Measurements from ENCODE around the gene R3HCC1L.
"Not testable (repeated sequence)": the region's sequence is repeated elsewhere in the genome, so short reads cannot be mapped to it uniquely, and the experiment has no call there.

Gene R3HCC1L

DNA sequence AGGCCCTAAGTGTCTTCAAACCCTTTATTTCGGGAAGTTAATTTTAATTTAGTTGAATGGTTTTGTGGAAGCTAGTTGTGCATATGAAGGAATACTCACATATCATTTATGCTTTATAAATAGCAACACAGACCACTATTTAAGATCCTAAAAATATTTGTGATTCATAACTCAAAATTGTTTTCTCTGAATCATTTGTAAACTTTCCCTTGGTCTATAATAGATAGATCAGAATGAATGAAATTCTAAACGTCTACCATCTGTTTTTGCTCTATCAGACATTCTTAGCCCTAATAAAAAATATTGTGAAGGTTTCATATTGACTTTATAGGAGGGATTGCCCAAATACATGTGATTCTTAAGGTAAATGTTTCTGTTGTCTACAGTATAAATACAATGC, 90.1 kb downstream of the R3HCC1L start:
- TF ChIP-seq SNAI2 (CRISPR knock-in tag; IDR thresholded peaks at IDR 0.05): no peak
- no peak for TF ChIP-seq ZC3H10 (CRISPR knock-in tag; IDR thresholded peaks at IDR 0.05)
- no peak for TF ChIP-seq CSDC2 (CRISPR knock-in tag; IDR thresholded peaks at IDR 0.05)
- no peak for TF ChIP-seq ZFP30 (CRISPR knock-in tag; IDR thresholded peaks at IDR 0.05)
- ATAC-seq: peak; percentile 89

DNA sequence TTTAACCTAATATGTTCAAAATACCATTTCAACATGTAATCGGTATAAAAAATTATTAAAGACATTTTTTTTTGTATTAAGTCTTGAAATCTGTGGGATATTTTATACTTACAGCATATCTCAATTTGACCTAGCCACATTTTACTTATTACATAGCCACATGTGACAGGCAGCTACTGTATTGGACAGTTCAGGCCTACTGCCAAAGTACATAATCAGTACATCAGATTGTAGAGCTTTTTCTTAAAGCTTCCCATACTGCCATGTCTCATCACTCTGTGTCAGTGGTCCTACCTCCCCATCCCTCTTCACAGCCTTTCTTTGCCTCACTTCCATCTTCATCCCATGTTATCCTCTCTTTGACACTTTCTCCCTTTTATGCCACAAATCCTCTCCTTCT, 90.5 kb downstream of the R3HCC1L start:
- TF ChIP-seq, protein P1, sequence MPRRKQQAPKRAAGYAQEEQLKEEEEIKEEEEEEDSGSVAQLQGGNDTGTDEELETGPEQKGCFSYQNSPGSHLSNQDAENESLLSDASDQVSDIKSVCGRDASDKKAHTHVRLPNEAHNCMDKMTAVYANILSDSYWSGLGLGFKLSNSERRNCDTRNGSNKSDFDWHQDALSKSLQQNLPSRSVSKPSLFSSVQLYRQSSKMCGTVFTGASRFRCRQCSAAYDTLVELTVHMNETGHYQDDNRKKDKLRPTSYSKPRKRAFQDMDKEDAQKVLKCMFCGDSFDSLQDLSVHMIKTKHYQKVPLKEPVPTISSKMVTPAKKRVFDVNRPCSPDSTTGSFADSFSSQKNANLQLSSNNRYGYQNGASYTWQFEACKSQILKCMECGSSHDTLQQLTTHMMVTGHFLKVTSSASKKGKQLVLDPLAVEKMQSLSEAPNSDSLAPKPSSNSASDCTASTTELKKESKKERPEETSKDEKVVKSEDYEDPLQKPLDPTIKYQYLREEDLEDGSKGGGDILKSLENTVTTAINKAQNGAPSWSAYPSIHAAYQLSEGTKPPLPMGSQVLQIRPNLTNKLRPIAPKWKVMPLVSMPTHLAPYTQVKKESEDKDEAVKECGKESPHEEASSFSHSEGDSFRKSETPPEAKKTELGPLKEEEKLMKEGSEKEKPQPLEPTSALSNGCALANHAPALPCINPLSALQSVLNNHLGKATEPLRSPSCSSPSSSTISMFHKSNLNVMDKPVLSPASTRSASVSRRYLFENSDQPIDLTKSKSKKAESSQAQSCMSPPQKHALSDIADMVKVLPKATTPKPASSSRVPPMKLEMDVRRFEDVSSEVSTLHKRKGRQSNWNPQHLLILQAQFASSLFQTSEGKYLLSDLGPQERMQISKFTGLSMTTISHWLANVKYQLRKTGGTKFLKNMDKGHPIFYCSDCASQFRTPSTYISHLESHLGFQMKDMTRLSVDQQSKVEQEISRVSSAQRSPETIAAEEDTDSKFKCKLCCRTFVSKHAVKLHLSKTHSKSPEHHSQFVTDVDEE (CRISPR knock-in tag; IDR thresholded peaks at IDR 0.05): no peak
- TF ChIP-seq ARNTL (CRISPR knock-in tag; IDR thresholded peaks at IDR 0.05; ENCODE audit: borderline replicate concordance, low read depth) (no peak), ESRRG (CRISPR knock-in tag; IDR thresholded peaks at IDR 0.05) (no peak), ZC3H10 (CRISPR knock-in tag; IDR thresholded peaks at IDR 0.05) (no peak), OSR1 (CRISPR knock-in tag; IDR thresholded peaks at IDR 0.05) (no peak), RARB (CRISPR knock-in tag; IDR thresholded peaks at IDR 0.05) (no peak), TOX (CRISPR knock-in tag; IDR thresholded peaks at IDR 0.05; ENCODE audit: borderline replicate concordance) (no peak), GLIS3 (CRISPR knock-in tag; IDR thresholded peaks at IDR 0.05) (no peak), ZFP3 (CRISPR knock-in tag; IDR thresholded peaks at IDR 0.05) (no peak)
- ATAC-seq: peak; percentile 64

DNA sequence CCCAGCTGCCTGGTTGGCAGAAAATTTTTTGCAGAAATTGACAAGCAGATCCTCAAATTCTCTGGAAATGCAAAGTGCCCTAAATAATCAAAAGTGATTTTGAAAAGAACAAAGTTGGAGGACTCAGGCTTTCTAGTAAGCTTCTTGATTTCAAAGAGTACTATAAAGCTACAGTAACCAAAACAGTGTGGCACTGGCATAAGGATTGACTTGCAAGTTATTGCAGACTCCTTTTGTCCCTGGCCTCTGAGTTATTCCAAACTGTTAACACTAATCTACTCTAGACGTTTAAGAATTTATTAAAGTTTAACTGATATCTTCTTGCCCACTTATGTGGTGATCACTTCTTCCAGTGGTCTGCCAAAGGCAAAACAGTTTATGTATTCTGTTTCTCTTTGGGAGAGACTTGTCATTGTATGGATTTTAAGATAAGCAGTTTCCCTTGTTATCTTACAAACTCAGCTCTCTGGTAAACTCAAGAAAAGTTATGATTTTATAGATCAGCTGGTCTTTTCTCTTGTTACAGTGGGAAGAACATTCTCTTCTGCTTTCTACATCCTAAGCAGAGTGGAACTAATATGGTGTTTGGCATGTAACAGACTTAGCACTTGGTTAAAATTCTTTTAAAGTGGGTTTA, 92.2 kb downstream of the R3HCC1L start:
- no peak for ATAC-seq

DNA sequence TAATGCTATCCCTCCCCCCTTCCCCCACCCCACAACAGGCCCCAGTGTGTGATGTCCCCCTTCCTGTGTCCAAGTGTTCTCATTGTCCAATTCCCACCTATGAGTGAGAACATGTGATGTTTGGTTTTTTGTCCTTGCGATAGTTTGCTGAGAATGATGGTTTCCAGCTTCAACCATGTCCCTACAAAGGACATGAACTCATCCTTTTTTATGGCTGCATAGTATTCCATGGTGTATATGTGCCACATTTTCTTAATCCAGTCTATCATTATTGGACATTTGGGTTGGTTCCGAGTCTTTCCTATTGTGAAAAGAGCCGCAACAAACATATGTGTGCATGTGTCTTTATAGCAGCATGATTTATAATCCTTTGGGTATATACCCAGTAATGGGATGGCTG, 93.3 kb downstream of the R3HCC1L start:
- not testable (repeated sequence) for ATAC-seq

More for the DNA sequence above, 92.2 kb downstream of the R3HCC1L start:
- TF ChIP-seq BACH2 (CRISPR knock-in tag; IDR thresholded peaks at IDR 0.05; ENCODE audit: borderline replicate concordance): no peak
- no peak for TF ChIP-seq ZFP30 (CRISPR knock-in tag; IDR thresholded peaks at IDR 0.05)
- TF ChIP-seq, protein P2, sequence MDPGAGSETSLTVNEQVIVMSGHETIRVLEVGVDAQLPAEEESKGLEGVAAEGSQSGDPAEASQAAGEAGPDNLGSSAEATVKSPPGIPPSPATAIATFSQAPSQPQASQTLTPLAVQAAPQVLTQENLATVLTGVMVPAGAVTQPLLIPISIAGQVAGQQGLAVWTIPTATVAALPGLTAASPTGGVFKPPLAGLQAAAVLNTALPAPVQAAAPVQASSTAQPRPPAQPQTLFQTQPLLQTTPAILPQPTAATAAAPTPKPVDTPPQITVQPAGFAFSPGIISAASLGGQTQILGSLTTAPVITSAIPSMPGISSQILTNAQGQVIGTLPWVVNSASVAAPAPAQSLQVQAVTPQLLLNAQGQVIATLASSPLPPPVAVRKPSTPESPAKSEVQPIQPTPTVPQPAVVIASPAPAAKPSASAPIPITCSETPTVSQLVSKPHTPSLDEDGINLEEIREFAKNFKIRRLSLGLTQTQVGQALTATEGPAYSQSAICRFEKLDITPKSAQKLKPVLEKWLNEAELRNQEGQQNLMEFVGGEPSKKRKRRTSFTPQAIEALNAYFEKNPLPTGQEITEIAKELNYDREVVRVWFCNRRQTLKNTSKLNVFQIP (CRISPR knock-in tag; IDR thresholded peaks at IDR 0.05; ENCODE audit: borderline replicate concordance, low read depth): no peak
- no peak for TF ChIP-seq ZNF8 (CRISPR knock-in tag; IDR thresholded peaks at IDR 0.05)
- no peak for TF ChIP-seq OSR1 (CRISPR knock-in tag; IDR thresholded peaks at IDR 0.05)
- no peak for TF ChIP-seq ZNF565 (CRISPR knock-in tag; conservative IDR thresholded peaks at IDR 0.05; ENCODE audit: low read depth)
- TF ChIP-seq ZFP3 (CRISPR knock-in tag; IDR thresholded peaks at IDR 0.05): no peak
- no peak for TF ChIP-seq CSDC2 (CRISPR knock-in tag; IDR thresholded peaks at IDR 0.05)
- TF ChIP-seq TCF4 (CRISPR knock-in tag; IDR thresholded peaks at IDR 0.05; ENCODE audit: borderline replicate concordance): no peak
- TF ChIP-seq, protein P3, sequence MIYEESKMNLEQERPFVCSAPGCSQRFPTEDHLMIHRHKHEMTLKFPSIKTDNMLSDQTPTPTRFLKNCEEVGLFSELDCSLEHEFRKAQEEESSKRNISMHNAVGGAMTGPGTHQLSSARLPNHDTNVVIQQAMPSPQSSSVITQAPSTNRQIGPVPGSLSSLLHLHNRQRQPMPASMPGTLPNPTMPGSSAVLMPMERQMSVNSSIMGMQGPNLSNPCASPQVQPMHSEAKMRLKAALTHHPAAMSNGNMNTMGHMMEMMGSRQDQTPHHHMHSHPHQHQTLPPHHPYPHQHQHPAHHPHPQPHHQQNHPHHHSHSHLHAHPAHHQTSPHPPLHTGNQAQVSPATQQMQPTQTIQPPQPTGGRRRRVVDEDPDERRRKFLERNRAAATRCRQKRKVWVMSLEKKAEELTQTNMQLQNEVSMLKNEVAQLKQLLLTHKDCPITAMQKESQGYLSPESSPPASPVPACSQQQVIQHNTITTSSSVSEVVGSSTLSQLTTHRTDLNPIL (CRISPR knock-in tag; IDR thresholded peaks at IDR 0.05; ENCODE audit: low read depth): no peak
- no peak for TF ChIP-seq TOX (CRISPR knock-in tag; IDR thresholded peaks at IDR 0.05; ENCODE audit: borderline replicate concordance)
- TF ChIP-seq, protein P4, sequence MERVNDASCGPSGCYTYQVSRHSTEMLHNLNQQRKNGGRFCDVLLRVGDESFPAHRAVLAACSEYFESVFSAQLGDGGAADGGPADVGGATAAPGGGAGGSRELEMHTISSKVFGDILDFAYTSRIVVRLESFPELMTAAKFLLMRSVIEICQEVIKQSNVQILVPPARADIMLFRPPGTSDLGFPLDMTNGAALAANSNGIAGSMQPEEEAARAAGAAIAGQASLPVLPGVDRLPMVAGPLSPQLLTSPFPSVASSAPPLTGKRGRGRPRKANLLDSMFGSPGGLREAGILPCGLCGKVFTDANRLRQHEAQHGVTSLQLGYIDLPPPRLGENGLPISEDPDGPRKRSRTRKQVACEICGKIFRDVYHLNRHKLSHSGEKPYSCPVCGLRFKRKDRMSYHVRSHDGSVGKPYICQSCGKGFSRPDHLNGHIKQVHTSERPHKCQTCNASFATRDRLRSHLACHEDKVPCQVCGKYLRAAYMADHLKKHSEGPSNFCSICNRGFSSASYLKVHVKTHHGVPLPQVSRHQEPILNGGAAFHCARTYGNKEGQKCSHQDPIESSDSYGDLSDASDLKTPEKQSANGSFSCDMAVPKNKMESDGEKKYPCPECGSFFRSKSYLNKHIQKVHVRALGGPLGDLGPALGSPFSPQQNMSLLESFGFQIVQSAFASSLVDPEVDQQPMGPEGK (CRISPR knock-in tag; IDR thresholded peaks at IDR 0.05; ENCODE audit: borderline replicate concordance): no peak
- TF ChIP-seq ISL1 (CRISPR knock-in tag; IDR thresholded peaks at IDR 0.05): no peak
- TF ChIP-seq ARNTL (CRISPR knock-in tag; IDR thresholded peaks at IDR 0.05; ENCODE audit: borderline replicate concordance, low read depth): no peak
- TF ChIP-seq ZNF70 (CRISPR knock-in tag; IDR thresholded peaks at IDR 0.05): no peak
- no peak for TF ChIP-seq RARB (CRISPR knock-in tag; IDR thresholded peaks at IDR 0.05)
- TF ChIP-seq, protein P1 (CRISPR knock-in tag; IDR thresholded peaks at IDR 0.05): no peak
- no peak for TF ChIP-seq ESRRG (CRISPR knock-in tag; IDR thresholded peaks at IDR 0.05)
- TF ChIP-seq ZC3H10 (CRISPR knock-in tag; IDR thresholded peaks at IDR 0.05): no peak

DNA sequence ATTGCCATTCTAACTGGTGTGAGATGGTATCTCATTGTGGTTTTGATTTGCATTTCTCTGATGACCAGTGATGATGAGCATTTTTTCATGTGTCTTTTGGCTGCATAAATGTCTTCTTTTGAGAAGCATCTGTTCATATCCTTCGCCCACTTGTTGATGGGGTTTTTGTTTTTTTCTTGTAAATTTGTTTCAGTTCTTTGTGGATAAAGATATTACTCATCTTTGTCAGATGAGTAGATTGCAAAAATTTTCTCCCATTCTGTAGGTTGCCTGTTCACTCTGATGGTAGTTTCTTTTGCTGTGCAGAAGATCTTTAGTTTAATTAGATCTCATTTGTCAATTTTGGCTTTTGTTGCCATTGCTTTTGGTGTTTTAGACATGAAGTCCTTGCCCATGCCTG, 93.8 kb downstream of the R3HCC1L start:
- ATAC-seq: not testable (repeated sequence)
